HG03521 (cell line): ENCODE measurements around the gene CCNG2.

ENCODE experiments used
- ATAC-seq: cut with Tn5 transposase; IDR thresholded peaks from one replicate; pipeline ENCODE4 v1.9.1; 2021; ENCODE audit warnings: mild to moderate bottlenecking, moderate library complexity; ENCODE audit not compliant: unreplicated experiment

CCNG2 gene

GRCh38 chr4:77146186-77147078, 10.6 kb upstream of the CCNG2 start:
- no peak for ATAC-seq

DNA sequence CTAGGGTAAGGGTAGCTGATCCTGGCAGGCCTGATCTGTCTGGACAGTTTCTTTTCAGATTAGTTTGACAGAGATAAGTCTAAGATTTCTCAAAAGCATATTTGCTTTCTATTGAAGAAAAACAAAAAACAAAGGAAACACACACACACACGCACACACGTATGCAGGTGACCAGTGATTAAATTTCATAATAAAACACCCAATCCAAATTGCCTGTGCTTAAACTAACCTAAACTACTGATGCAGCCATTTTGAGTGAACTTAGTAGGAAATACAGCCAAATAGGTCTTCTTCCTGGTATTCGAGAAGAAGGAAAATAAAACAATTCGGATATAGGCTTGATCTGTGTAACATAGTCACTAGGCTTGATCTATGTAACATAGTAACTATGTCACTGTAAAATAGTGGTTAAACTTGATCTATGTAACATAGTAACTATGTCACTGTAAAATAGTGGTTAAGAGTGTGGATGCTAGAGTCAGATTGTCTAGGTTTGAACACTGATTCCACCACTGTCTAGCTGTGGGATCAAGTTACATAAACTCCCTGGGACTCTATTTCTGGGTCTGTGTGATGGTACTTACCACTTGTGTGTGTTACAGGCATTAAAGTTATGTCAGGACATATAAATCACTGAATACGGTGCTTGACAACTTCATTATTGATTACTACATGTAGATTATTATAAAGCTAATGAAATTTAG, 9.8 kb upstream of the CCNG2 start:
- no peak for ATAC-seq

- no peak for ATAC-seq
Measured at GRCh38 chr4:77148078-77148477, 8.9 kb upstream of the CCNG2 start.

DNA sequence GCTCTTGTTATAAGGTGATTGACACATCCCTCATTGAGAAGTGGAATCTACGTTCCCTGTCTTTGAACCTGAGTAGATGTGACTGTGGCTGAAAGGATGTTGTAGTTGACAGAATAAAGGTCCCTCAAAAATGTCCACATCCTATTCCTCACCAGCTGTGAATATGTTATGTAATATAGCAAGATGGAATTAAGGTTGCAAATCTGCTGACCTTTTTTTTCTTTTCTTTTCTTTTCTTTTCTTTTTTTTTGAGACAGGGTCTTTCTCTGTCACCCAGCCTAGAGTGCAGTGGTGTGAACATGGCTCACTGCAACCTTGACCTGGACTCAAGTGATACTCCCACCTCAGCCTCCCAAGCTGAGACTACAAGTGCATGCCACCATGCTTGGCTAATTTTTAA, 7.2 kb upstream of the CCNG2 start:
- no peak for ATAC-seq

DNA sequence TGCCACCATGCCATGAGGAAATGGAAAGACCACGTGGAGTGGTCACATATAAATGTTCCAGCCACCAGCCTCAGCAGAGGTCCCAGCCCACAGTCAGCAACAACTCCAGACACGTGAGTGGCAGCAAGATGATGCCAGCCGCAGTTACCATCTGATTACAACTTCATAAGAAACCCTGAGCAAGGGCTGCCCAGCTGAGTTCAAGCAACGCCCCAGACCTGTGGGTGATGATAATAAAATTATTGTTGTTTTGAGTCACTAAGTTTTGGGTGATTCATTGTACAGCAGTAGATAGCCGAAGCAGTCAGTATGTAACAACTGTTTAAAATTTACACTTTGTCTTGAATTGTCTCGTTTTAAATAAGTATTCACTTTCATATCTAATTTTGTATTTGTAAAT, 5.8 kb upstream of the CCNG2 start:
- no peak for ATAC-seq

GRCh38 chr4:77152421-77152820, 4.6 kb upstream of the CCNG2 start:
- no peak for ATAC-seq

DNA sequence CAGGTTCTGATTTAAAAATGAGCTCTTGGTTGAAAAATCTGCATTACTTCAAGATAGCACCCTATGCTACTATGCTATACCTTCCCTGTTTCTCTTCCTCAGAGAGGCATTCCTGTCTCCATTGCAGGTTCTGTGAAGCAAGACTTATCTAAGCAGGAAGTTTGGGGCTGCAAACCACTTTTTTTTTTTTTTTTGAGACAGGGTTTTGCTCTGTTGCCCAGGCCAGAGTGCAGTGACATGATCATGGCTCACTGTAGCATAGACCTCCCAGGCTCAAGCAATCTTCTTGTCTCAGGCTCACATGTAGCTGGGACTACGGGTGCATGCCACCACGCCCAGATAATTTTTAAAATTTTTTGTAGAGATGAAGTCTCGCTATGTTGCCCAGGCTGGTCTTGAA, 4.0 kb upstream of the CCNG2 start:
- ATAC-seq = no peak

- ATAC-seq = no peak
Measured at GRCh38 chr4:77154065-77154464, 2.9 kb upstream of the CCNG2 start.

DNA sequence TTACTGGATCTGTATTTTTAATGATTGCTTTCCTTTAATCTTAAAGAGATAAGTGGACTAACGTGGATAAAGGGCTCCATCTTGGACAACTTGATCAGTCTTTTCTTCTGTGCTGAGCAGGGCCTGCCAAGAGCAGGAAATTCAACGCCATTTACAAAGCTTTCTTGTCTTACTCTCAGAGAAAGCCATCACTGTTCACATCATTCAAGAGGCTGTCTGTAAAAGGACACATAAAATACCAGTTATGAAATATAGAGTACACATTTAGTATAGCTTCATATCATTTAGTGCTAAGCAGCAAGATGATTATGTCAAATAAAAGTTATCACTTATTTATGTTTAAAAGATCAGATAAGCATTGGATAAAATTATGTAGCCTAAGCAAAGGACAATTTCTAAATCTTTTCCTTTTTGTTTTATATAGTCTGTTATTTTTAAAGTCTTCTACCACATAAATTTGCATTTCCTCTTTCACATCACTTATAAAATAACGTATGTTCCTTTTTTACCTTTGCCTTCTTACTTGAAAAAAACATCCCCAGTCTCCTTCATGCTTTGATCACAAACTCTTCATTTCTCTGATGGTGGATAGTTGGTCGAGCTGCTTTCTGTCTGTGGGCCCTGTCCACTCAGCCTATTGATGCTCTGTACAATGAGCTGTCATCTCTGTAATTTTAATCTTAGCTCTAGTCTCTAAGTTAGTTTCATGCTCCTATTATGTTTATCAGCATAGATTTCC, 2.1 kb upstream of the CCNG2 start:
- ATAC-seq = no peak

- ATAC-seq = no peak
Measured at GRCh38 chr4:77155631-77156452, 1.2 kb upstream of the CCNG2 start.

DNA sequence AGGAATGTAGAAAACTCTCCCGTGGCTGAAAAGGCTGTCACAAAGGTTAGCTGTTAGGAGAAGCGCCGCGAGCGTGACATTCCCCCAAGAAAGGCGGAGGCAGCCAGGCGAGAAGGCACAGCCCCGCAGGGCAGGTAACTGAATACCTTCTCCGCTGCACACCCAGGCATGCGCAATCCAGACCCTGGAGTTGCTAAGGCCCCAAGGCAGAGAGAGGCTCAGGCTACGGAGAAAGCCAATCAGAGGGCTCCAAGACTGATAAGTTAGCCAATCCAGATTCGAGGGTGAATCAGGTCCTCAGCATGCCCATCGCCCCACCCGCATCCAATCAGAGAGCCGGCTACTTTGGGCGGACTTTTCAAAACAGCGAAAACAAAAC, 485 bp upstream of the CCNG2 start:
- peak; percentile 93 for ATAC-seq

DNA sequence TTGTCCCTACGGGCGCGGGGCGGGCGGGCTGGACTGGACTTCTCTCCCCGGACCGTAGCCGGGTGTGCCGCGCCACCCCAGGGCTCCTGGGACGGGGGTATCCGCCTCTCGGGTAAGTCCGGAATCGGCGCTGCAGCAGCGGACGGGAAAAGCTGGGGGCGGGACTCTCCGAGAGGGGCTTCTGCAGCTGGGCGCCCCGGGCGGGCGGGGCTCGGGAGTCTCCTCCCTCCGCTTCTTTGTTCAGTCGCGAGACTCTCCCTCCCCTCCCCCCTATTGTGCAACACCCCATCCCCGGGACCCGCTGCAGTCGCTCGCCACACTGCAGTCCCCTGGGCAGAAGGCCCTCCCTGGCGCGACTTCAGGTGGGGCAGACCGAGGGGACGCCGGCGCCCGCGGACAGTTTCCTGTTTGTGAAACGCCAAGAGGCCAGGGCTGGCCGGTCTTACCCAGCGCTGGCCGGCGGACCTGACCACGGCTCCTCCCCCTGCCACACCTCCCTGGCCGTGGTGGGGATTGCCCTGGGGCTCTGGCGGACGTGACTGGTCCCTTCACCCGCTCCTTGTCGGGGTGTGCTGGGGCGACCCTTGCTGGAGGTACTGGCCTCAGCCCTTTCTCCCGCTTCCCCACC, 966 bp downstream of the CCNG2 start:
- ATAC-seq = peak; percentile 34

DNA sequence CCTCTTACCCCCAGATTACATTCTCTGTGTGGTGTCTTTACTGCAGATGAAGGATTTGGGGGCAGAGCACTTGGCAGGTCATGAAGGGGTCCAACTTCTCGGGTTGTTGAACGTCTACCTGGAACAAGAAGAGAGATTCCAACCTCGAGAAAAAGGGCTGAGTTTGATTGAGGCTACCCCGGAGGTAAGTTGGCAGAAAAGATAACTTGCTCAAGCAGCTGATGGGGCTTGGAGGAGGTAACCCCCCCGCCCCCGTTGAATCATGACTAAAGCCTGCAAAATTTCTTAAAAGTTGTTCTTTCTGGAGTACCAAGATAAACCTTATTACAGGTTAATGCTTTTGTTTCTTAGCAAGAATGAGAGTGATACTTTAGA, 1.5 kb downstream of the CCNG2 start:
- ATAC-seq = no peak

DNA sequence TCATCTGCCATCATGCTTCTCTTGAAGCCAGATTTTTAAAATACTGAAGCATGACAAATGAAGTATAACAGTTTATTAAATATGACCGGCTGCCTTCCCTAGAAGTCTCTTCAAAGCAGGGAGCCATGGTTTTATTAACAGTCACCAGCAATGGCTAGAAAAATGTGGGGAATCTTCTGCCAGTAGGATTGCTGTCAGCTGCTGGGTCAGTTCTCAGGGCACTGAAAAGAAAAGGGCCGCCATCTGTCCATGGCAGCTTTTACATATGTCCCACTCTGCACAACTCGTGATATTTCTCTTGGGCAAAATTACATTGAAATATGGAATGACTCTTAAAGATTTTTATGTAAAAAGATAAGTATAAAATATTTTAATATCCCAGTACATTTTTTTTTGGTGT, 2.8 kb downstream of the CCNG2 start:
- ATAC-seq = no peak

DNA sequence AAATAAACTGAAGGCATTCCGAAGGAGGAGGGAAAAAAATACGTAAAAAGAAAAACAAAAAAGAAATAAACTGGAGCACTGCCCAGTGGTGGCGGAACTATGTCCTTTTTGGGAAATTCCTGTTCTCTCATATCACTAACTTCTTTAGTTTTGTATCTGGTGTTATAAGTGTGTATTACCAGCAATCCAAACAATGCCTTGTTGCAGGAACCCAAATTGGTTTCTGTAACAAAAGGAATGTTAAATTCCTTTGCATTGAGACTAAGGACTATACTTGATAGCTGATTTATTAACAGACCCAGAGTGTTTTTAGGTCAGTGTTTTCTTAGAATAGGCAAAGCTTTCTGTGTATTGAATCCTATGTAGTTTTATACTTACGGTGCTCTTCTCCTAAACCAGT, 6.6 kb downstream of the CCNG2 start:
- no peak for ATAC-seq

DNA sequence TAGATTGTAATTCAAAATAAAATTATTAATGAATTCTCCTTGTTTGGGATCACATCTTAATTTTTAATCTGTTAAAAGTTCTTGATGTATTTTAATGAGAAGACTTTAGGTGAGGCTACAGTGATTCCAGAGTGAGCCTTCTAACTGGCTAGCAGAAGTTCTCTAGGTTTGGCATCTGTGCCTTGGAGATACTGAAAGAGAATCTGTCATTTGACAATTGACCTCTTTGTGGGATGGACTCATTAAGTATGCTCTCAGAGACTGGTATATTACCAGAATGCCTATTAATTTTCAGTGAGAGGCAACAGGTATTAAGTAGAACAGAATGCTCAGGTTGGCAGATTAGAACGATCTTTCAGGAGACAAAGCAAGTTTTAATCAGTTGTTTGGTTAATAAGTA, 10.2 kb downstream of the CCNG2 start:
- ATAC-seq = no peak

- no peak for ATAC-seq
Measured at GRCh38 chr4:77167866-77168265, 10.9 kb downstream of the CCNG2 start.

DNA sequence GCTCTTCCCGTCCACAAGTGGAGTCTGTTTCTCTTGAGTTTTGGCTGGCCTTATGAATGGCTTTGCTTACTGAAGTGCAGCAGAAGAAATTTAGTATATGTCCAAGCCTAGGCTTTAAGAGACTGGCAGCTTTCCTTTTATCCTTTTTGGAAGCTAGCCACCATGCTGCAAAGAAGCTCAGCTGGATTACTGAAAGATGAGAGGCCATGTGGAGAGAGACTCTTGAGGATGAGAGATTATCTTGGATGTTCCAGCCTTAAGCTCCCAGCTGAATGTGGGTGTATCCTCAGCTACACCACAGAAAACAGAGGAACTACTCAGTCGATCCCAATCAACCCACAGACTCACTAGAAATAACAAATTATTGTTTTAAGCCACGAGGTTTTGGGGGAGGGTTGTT, 12.5 kb downstream of the CCNG2 start:
- no peak for ATAC-seq

GRCh38 chr4:77170926-77171325, 13.9 kb downstream of the CCNG2 start:
- ATAC-seq = no peak

GRCh38 chr4:77172336-77172735, 15.3 kb downstream of the CCNG2 start:
- no peak for ATAC-seq
